Trophoblast cell (in vitro differentiated cells and primary cell): ENCODE results near the gene GPALPP1.
A peak's percentile ranks its signal among the peaks of the same experiment; 100 is the strongest.

Experiments used
- DNase-seq, 2 donors: peaks; one replicate each; pipeline ENCODE4 v3.0.0-alpha.2; 2016
- H2AFZ ChIP-seq: 2 replicates; pipeline ENCODE4 v1.6.1; 2013; ENCODE audit warnings: low read length, moderate library complexity, mild to moderate bottlenecking; ENCODE audit not compliant: insufficient read depth, poor library complexity
- H2AK5ac ChIP-seq: 2 replicates; pipeline ENCODE4 v1.6.1; 2013; ENCODE audit warnings: mild to moderate bottlenecking, low read length
- H2BK120ac ChIP-seq: 2 replicates; pipeline ENCODE4 v1.6.1; 2013; ENCODE audit warnings: low read length, mild to moderate bottlenecking, moderate library complexity; ENCODE audit not compliant: insufficient read depth, poor library complexity
- H2BK12ac ChIP-seq: 2 replicates; pipeline ENCODE4 v1.6.1; 2013; ENCODE audit warnings: mild to moderate bottlenecking, low read length, moderate library complexity
- H2BK5ac ChIP-seq: 2 replicates; pipeline ENCODE4 v1.6.1; 2013; ENCODE audit warnings: low read length, low read depth, moderate library complexity, mild to moderate bottlenecking; ENCODE audit not compliant: poor library complexity
- H3K14ac ChIP-seq: 2 replicates; pipeline ENCODE4 v1.6.1; 2013; ENCODE audit warnings: mild to moderate bottlenecking, low read length
- H3K18ac ChIP-seq: 2 replicates; pipeline ENCODE4 v1.6.1; 2013; ENCODE audit warnings: mild to moderate bottlenecking, low read length
- H3K23ac ChIP-seq: 2 replicates; pipeline ENCODE4 v1.6.1; 2013; ENCODE audit warnings: low read length
- H3K27ac ChIP-seq: 2 replicates; pipeline ENCODE4 v1.5.1; 2013; ENCODE audit warnings: low read depth, mild to moderate bottlenecking, inconsistent platforms, low read length, moderate library complexity
- H3K27me3 ChIP-seq: 2 replicates; pipeline ENCODE4 v1.6.1; 2013; ENCODE audit warnings: inconsistent platforms, mild to moderate bottlenecking, low read length, moderate library complexity; ENCODE audit not compliant: insufficient read depth
- H3K36me3 ChIP-seq, 2 experiments: 1 replicate in 1 of 2; 2 replicates in 1 of 2; pipeline ENCODE4 v1.6.1; 2013; ENCODE audit warnings: low read length in 2 of 2, mild to moderate bottlenecking in 2 of 2, moderate library complexity in 1 of 2; ENCODE audit not compliant: insufficient read depth in 2 of 2, control insufficient read depth in 1 of 2
- H3K4ac ChIP-seq: 2 replicates; pipeline ENCODE4 v1.6.1; 2013; ENCODE audit warnings: low read depth, mild to moderate bottlenecking, low read length, moderate library complexity
- H3K4me1 ChIP-seq, 2 experiments: 1 replicate in 1 of 2; 2 replicates in 1 of 2; pipeline ENCODE4 v1.6.1; 2013; ENCODE audit warnings: low read length in 2 of 2, mild to moderate bottlenecking in 2 of 2, moderate library complexity in 1 of 2; ENCODE audit not compliant: insufficient read depth in 2 of 2, control insufficient read depth in 1 of 2
- H3K4me2 ChIP-seq: 2 replicates; pipeline ENCODE4 v1.6.1; 2013; ENCODE audit warnings: inconsistent platforms, mild to moderate bottlenecking, low read length, moderate library complexity
- H3K4me3 ChIP-seq: 2 replicates; pipeline ENCODE4 v1.5.1; 2013; ENCODE audit warnings: mild to moderate bottlenecking, low read depth, low read length, inconsistent platforms
- H3K79me1 ChIP-seq: one replicate; pipeline ENCODE4 v1.6.1; 2013; ENCODE audit warnings: low read length
- H3K79me2 ChIP-seq: 2 replicates; pipeline ENCODE4 v1.6.1; 2013; ENCODE audit warnings: low read length, mild to moderate bottlenecking; ENCODE audit not compliant: control insufficient read depth, insufficient read depth, poor library complexity
- H3K9ac ChIP-seq: 2 replicates; pipeline ENCODE4 v1.6.1; 2013; ENCODE audit warnings: mild to moderate bottlenecking, low read length
- H3K9me3 ChIP-seq: 2 replicates; pipeline ENCODE4 v1.6.1; 2013; ENCODE audit warnings: low read depth, mild to moderate bottlenecking, control low read depth, inconsistent platforms, low read length; ENCODE audit not compliant: insufficient read depth
- H4K12ac ChIP-seq: 2 replicates; pipeline ENCODE4 v1.6.1; 2013; ENCODE audit warnings: low read depth, mild to moderate bottlenecking, low read length, moderate library complexity
- H4K8ac ChIP-seq: 2 replicates; pipeline ENCODE4 v1.6.1; 2013; ENCODE audit warnings: low read depth, mild to moderate bottlenecking, low read length, moderate library complexity
- H4K91ac ChIP-seq: one replicate; pipeline ENCODE4 v1.6.1; 2013; ENCODE audit warnings: low read depth, mild to moderate bottlenecking, low read length, moderate library complexity
- WGBS: extraction: QIAGEN DNeasy Blood & Tissue Kit; methylation state at CpG from one replicate; pipeline ENCODE4 v1.1.7; 2013; ENCODE audit warnings: missing lambda C conversion rate; ENCODE audit not compliant: insufficient read length, insufficient coverage; ENCODE audit errors: extremely low coverage; 5-methylcytosine and 5-hydroxymethylcytosine counted together

The GPALPP1 gene

GRCh38 chr13:45051315-45051714, 62.0 kb downstream of the GPALPP1 start:
- Histone ChIP-seq H3K36me3 (no peaks in the 10 kb centered on the region), H3K18ac (no peak overlapping the region), H3K4me2 (no peak overlapping the region), H2AK5ac (no peak overlapping the region), H4K12ac (no peak overlapping the region), H2BK5ac (no peak overlapping the region), H2BK120ac (no peak overlapping the region), H4K8ac (no peak overlapping the region), H3K79me1 (no peaks in the 10 kb centered on the region), H3K4me3 (no peak overlapping the region), H3K23ac (no peak overlapping the region), H3K14ac (no peak overlapping the region), H2BK12ac (no peak overlapping the region), H3K9ac (no peak overlapping the region), H3K9me3 (no peaks in the 10 kb centered on the region), H3K4ac (no peak overlapping the region), H3K79me2 (no peaks in the 10 kb centered on the region), H3K27me3 (no peaks in the 10 kb centered on the region), H4K91ac (no peak overlapping the region), H3K27ac (no peak overlapping the region), H2AFZ (no peak overlapping the region), H3K4me1 (no peaks in the 10 kb centered on the region)
- no CpG with 5 or more reads among the region's 5 CpGs for WGBS
- no peak for DNase-seq

GRCh38 chr13:45055198-45055901, 66.0 kb downstream of the GPALPP1 start:
- peak in 1 of 2 donors; percentile 25 for DNase-seq
- no peak overlapping the region for H3K4ac ChIP-seq
- H3K4me2 ChIP-seq: no peak overlapping the region
- no peak overlapping the region for H2BK120ac ChIP-seq
- no peaks in the 10 kb centered on the region for H3K9me3 ChIP-seq
- no peak overlapping the region for H2BK12ac ChIP-seq
- no peak overlapping the region for H3K4me3 ChIP-seq
- H3K79me2 ChIP-seq: no peaks in the 10 kb centered on the region
- no peak overlapping the region for H4K12ac ChIP-seq
- H3K27me3 ChIP-seq: no peaks in the 10 kb centered on the region
- no peak overlapping the region for H3K18ac ChIP-seq
- H2AK5ac ChIP-seq: no peak overlapping the region
- no CpG with 5 or more reads among the region's 8 CpGs for WGBS
- H4K91ac ChIP-seq: no peak overlapping the region
- no peak overlapping the region for H3K14ac ChIP-seq
- no peak overlapping the region for H2BK5ac ChIP-seq
- no peaks in the 10 kb centered on the region for H3K36me3 ChIP-seq
- no peak overlapping the region for H4K8ac ChIP-seq
- no peak overlapping the region for H3K9ac ChIP-seq
- no peak overlapping the region for H3K27ac ChIP-seq
- no peak overlapping the region for H3K23ac ChIP-seq
- H3K4me1 ChIP-seq: no peaks in the 10 kb centered on the region
- H3K79me1 ChIP-seq: no peaks in the 10 kb centered on the region
- H2AFZ ChIP-seq: no peak overlapping the region

- Histone ChIP-seq H3K79me2 (no peaks in the 10 kb centered on the region), H2AK5ac (no peak overlapping the region), H3K4me2 (no peak overlapping the region), H4K91ac (no peak overlapping the region), H3K27ac (no peak overlapping the region), H3K36me3 (no peaks in the 10 kb centered on the region), H3K27me3 (no peaks in the 10 kb centered on the region), H3K18ac (no peak overlapping the region), H3K14ac (no peak overlapping the region), H4K12ac (no peak overlapping the region), H3K4me1 (no peaks in the 10 kb centered on the region), H2AFZ (no peak overlapping the region), H3K9me3 (peaks cover 2% of the 10 kb centered on the region), H3K4ac (no peak overlapping the region), H2BK12ac (no peak overlapping the region), H3K23ac (no peak overlapping the region), H4K8ac (no peak overlapping the region), H3K4me3 (no peak overlapping the region), H2BK5ac (no peak overlapping the region), H2BK120ac (no peak overlapping the region), H3K9ac (no peak overlapping the region), H3K79me1 (no peaks in the 10 kb centered on the region)
- DNase-seq: no peak
- WGBS: no CpG with 5 or more reads among the region's 7 CpGs
Observed at GRCh38 chr13:45055902-45056648, 66.7 kb downstream of the GPALPP1 start.

GRCh38 chr13:45060062-45060461, 70.7 kb downstream of the GPALPP1 start:
- Histone ChIP-seq H2BK120ac (no peak overlapping the region), H3K4me2 (no peak overlapping the region), H2BK12ac (no peak overlapping the region), H4K91ac (no peak overlapping the region), H3K18ac (no peak overlapping the region), H3K36me3 (no peaks in the 10 kb centered on the region), H3K27me3 (no peaks in the 10 kb centered on the region), H3K4ac (no peak overlapping the region), H3K9me3 (peaks cover 2% of the 10 kb centered on the region), H4K8ac (no peak overlapping the region), H2AFZ (no peak overlapping the region), H3K4me3 (no peak overlapping the region), H3K79me1 (no peaks in the 10 kb centered on the region), H3K27ac (no peak overlapping the region), H3K14ac (no peak overlapping the region), H3K9ac (no peak overlapping the region), H2BK5ac (no peak overlapping the region), H3K79me2 (no peaks in the 10 kb centered on the region), H2AK5ac (no peak overlapping the region), H3K23ac (no peak overlapping the region), H3K4me1 (no peaks in the 10 kb centered on the region), H4K12ac (no peak overlapping the region)
- no CpG with 5 or more reads among the region's 3 CpGs for WGBS
- no peak for DNase-seq
